HUDEP-2 (cell line): ENCODE measurements around the gene GSG1L2.

ENCODE experiments used
- DNase-seq, 76 experiments: peaks; one replicate each; lab custom pipeline; 2025; ENCODE audit not compliant: unreplicated experiment in 76 of 76; lab: John Stamatoyannopoulos, UW

Gene GSG1L2

GRCh38 chr17:9821921-9822320 lies at the start of gene GSG1L2:
Gene GSG1L2 (minus strand): TSS chr17:9822079. CDS start chr17:9822071, 8 bp downstream.
- no peak for DNase-seq

- no peak for DNase-seq
Observed at GRCh38 chr17:9868552-9868951, 46.7 kb upstream of the GSG1L2 start.

DNA sequence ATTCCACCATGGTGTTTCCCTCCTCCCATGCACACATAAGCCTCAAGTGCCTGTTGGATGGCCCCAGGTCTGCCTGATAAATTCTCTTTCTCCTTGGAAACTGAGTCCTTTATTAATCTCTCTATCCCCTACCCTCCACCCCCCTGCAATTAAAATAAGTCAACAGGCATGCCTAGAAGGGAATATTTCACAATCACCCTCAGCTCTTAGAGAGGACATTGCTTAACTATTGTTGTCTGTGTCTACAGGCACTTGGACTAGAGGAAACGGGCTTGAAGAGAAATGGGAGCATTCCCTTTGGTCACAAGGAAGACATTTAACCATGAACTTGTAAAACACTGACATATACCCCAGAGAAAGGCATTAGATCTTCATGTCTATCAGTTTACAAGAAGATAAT lies 43.7 kb upstream of the GSG1L2 start:
- DNase-seq, result no peak

- DNase-seq, result no peak
Observed at GRCh38 chr17:9862949-9863348, 41.1 kb upstream of the GSG1L2 start.

DNA sequence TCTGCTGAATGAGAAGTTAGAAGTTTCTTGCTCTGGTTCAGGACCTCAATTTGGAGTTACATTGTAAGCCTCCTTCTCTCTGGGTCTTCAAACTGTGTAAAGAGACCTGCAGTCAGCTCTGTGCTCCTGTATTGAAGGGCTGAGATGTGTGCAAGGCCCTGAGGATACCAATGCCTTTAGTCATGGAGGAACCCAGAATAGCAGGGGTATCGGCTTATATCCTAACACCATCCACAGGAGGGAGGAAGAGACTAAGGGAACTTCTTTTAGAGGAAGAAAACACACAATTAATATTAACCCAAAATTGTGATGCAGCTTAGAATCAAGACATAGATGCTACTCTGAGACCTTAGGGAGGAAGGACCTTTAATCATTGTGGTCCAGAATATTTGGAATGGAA lies 40.3 kb upstream of the GSG1L2 start:
- no peak for DNase-seq

GRCh38 chr17:9860851-9861250 lies 39.0 kb upstream of the GSG1L2 start:
- DNase-seq, result no peak

DNA sequence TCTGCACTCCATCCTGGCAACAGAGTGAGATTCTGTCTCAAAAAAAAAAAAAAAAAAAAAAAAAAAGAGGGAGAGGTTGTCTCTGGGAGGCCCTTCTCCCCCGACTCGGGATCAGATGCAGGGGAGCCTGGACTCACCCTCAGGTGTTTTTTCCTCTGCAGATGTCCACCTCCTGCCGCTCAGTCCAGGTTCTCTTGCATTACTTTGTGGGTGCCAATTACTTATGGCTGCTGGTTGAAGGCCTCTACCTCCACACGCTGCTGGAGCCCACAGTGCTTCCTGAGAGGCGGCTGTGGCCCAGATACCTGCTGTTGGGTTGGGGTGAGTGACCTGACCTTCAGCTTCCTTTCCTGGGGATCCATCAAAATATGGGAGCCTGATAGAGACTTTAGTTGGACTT lies 37.9 kb upstream of the GSG1L2 start:
- no peak for DNase-seq

GRCh38 chr17:9855036-9855435 lies 33.2 kb upstream of the GSG1L2 start:
- DNase-seq, result no peak

GRCh38 chr17:9854255-9854654 lies 32.4 kb upstream of the GSG1L2 start:
- DNase-seq, result no peak

DNA sequence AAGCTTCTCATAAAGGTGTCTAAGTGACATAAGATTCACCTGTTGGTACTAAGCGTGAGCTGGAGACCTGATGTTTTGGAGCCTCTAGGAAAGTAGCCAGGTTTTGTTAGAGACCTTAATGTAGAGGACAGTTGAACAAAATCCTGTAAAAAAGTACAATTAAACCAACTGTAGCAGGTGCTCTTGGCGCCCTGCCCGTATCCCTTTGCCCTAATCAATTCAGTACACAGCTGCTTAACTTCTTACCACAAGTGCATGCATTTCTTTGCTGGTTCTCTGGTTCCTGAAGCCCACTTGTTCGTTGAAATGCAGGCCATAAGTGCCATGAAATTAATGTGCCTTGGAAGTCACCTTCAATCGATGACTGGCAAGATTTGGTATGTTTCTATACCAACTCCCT lies 28.3 kb upstream of the GSG1L2 start:
- no peak for DNase-seq

DNA sequence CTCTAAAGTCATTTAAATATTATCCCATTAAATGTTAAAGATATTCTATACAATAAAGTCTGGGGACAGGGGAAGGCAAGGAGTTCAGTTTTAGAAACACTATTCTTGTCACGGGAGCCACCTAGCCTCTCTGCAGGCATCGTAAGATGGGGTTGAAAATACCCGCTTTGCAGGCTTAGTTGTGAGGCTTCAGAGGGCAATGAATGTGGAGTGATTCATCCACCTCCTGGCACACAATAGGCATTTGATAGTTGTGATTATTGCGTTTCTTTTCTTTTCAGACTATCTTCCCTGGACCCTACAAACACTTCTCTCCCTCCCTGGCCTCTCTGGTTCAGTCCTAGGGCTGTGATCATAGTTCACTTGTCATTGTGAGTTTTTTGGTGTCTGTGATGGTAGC lies 23.4 kb upstream of the GSG1L2 start:
- no peak for DNase-seq

- DNase-seq, result no peak
Observed at GRCh38 chr17:9844153-9844552, 22.3 kb upstream of the GSG1L2 start.

GRCh38 chr17:9843152-9844010 lies 21.5 kb upstream of the GSG1L2 start:
- no peak for DNase-seq

- DNase-seq, result no peak
Observed at GRCh38 chr17:9842057-9842758, 20.3 kb upstream of the GSG1L2 start.

DNA sequence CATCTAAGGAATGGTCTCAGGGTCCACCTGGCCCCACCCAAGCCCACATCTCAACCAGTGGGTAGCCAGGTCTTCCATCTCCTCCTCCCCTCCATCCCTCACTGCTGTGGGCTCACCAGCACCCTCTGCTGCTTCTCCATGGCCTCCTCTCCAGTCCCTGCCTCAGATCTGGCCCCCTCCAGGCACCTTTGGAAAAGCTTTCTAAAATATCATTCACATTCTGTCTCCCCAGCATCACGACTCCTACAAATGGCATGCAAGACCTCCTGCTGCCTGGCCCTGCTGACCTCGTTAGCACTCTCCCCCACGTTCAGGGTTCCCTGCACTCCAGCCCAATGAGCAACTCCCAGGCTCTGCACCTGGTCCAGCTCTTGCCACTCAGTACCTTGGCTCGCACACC lies 17.6 kb upstream of the GSG1L2 start:
- no peak for DNase-seq

DNA sequence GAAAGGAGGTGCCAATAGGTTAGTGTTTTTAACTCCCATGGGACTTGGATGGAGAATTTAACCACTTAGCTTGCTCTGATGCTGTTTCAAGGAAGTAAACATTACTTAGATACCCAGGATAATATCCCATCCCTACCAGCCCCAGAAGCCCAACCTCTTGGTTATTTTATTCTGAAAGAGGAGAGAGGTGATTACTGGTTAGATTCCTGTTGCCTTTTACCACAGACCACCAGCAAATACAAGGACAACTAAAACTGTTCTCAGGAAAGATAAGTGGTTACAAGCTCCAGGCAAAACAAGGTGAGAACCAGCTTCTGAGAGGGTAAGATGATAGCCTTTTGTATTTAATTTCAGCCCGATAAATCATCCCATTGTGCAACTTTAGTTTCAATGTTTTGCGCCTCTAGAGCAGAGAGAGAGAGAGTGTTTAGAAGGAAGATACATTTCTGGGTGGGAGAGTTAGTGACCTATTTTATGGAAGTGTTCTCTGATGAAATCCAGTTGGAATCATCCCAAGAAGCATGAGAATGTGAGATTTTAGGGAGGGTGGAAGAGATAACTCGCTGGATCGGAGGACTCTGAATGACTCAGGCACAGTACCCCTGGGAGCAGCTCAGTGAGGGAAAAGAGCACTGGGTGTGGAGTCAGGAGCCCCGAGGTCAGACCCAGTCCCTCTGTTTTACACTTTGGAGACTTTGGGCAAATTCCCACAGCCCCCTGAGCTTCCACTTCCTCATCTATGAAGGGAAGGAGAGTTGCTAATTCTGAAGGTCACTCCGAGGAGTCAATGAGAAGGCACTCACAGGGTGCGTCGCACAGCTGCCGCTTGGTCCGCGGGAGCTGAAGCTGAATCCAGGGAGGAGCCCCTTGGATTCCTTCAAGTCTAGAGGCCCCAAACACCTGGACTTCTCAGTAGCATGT lies 15.9 kb upstream of the GSG1L2 start:
- no peak for DNase-seq

GRCh38 chr17:9833922-9834321 lies 12.0 kb upstream of the GSG1L2 start:
- DNase-seq, result no peak

GRCh38 chr17:9830711-9831110 lies 8.8 kb upstream of the GSG1L2 start:
- DNase-seq, result no peak

- DNase-seq, result no peak
Observed at GRCh38 chr17:9829343-9829742, 7.5 kb upstream of the GSG1L2 start.

DNA sequence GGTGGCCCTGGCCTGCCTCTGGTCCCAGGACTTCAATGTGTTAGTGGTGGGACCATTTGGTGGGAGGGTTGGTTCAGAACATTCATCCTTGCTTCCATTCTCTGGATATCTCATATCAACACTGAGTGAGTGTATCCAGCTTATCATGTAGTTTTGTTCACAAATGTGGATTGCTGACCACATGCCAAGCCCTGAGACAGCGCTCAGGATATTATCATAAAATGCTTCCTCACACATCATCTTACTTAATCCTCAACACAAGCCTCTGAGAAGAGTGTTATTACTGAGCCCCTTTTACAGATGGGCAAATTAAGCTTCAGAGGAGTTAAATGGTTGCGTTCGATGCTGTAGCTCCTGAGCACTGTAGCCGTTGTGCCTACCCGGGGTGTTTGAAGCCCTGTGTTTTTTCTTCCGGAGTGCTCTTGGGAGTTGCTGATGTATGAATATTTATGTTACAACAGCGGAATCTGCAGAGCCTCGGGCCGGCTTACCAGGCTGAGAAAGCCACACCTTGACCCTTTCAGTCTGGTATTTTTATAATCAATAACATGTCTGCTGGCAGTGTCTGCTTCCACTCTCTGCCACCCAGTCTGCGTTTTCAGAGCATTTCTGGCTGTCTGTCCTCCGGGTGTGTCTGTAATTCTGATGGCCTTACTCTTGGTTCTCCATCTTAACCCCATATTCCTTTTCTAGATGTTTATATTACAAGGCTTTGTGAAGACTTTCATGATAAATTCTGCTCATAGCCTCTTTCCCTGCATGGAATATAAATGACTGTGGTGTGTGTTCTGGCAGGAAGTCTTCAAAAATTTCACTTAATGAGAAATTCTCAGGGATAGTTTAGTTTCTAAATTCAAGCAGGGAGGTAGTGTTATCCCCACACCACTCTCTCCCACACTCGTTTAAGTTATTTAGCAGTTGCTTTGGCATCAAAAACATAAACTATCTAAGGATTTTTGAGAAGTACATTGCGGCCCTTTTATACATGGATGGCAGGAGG lies 6.7 kb upstream of the GSG1L2 start:
- no peak for DNase-seq
